COLO668 (cell line): ENCODE measurements around the gene AGR2.
"Not testable (repeated sequence)": the region's sequence is repeated elsewhere in the genome, so short reads cannot be mapped to it uniquely, and the experiment has no call there.

Experiments
- DNase-seq: peaks from one replicate; lab custom pipeline; 2025; ENCODE audit not compliant: unreplicated experiment; lab: John Stamatoyannopoulos, UW

Gene AGR2

DNA sequence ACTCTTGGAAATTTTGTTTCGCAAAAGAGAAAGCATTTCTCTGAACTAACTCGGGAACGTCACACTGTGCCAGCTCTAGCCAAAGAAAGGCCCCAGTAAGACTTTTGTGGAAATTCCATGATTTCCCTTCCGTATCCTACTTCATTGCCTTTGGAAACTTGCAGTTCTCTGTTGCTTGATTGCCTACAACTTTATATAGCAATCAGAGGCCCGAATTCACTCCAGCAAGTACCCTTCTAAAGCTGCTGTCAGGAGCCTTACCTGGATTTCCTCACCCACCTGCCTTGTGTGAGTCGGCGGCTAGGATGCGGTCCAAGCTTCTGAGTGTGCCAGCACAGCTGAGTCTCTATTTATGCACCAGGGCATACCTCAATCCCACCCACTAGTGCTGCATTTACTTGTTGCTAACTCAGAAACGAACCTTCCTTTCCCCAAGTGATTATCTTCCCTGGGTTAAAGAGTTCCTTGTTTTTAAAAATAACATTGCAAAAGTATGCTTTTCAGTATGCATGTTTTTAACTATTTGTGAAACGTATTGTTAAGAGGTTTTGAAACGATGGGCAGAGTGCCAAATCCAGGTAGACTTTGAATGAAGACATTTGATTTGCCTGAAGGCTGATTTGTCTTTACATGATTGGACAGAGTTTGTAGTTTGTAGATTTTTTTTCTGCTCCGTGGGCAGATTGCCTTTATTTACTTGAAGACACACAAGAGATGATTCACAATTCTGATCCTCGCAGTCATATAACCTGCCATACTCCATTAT lies at the start of gene AGR2:
AGR2 (minus strand) TSS at position 326 of the 766 bp plus-strand sequence. CDS start 3,203 bp downstream, outside the sequence.
- DNase-seq: peak; percentile 60

DNA sequence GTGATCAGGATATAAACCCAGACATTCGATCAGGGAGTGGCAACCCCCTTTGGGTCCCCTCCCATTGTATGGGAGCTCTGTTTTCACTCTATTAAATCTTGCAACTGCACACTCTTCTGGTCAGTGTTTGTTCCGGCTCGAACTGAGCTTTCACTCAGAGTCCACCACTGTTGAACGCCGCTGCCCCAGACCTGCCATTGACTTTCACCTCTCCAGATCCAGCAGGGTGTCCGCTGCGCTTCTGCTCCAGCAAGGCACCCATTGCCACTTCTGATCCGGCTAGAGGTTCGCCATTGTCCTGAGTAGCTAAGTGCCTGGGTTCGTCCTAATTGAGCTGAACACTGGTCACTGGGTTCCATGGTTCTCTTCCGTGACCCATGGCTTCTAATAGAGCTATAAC lies 48.4 kb upstream of the AGR2 start:
- not testable (repeated sequence) for DNase-seq

- no peak for DNase-seq
Measured at GRCh38 chr7:16851829-16852228, 47.0 kb upstream of the AGR2 start.

- DNase-seq: no peak
Measured at GRCh38 chr7:16850614-16851466, 46.0 kb upstream of the AGR2 start.

DNA sequence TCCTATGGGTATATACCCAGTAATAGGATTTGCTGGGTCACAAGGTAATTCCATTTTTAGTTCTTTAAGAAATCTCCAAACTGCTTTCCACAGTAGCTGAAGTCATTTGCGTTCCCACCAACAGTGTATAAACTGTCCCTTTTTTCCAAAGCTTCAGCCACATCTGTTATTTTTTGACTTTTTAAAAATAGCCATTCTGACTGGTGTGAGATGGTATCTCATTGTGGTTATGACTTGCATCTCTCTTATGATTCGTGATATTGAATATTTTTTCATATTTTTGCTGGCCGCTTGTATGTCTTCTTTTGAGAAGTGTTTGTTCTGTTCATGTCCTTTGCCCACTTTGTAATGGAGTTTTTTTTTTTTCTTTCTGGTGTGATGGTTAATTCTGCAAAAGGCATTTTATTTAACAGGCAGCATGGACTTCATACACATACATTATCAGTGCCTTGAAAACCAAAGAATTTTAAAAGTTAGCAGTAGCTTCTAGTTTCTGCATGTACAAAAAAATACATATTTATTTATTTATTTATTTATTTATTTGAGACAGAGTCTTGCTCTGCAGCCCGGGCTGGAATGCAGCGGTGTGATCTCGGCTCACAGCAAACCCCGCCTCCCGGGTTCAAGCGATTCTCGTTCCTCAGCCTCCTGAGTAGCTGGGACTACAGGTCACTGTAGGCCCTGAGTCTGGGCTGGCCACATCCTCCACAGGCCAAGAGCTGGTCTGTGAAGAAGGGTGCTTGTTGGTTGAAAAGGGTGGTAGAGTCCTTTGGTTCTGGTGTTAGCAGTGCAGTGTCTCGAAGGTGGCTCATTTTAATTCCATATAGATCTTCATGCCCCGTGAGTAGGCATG lies 44.7 kb upstream of the AGR2 start:
- DNase-seq: no peak

DNA sequence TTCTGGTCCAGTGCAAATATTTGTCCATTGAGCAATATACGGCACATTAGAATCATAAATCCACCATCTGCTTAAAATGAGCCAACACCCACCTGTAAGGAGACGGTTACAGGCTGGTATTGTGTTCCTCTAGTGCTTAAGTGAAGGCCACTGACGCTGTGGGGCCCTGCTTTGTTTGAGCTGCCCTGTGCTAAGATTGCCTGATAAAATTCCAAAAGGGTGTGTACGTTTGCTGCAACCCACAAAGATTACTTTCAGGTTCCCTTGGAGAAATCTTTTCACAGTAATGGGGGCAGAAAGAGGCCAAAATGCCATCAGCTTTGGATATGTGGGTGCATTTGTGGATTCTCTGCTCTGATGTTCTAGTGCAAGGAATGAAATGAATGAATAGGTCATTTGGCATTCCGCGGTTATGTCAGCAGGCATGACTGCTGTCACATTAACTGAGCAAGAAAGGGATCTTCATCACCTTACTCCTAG lies 42.6 kb upstream of the AGR2 start:
- DNase-seq: peak; percentile 70

DNA sequence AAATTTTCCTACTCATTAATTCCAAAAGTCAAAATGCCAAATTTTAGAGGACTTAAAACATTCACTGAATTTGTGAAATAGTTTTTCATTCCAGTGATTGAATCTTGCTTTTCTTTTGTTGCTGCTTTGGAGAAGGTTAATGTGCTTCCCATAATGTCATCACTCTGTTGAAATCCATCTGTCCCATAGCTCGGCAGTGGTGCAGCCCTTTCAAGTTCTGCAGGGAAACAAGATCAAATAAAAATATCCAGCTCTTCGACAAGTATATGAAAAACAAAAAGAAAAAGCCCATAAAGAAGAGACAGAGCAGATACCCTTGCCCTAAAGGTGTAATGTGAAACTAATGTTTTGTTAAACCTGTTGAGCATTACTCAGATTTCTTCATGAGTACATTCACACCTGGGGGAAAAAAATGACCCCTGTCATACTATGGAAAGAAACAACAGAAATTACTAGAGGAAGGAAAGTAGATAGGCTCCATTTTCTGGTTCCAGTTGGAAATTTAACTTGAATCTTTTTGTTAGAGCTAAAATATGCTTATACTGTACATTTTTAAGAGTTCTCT lies 41.9 kb upstream of the AGR2 start:
- no peak for DNase-seq

- no peak for DNase-seq
Measured at GRCh38 chr7:16845746-16846145, 40.9 kb upstream of the AGR2 start.

DNA sequence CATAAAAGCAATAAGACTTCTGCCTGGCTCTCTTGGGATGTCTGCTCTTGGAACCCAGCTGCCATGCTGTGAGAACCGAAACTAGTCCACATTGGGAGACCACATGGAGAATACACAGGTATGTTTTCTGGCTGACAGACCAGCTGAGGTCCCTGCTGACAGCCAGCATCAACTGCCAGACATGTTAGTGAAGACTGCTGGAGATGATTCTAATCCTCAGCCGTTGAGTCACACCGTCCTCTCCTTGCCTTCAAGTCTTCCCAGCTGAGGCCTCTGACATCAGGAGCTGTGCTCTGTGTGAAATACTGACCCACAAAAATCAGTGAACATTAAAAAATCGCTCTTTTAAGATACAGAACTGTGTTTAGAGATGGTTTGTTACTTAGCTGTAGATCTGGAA lies 36.9 kb upstream of the AGR2 start:
- DNase-seq: no peak

DNA sequence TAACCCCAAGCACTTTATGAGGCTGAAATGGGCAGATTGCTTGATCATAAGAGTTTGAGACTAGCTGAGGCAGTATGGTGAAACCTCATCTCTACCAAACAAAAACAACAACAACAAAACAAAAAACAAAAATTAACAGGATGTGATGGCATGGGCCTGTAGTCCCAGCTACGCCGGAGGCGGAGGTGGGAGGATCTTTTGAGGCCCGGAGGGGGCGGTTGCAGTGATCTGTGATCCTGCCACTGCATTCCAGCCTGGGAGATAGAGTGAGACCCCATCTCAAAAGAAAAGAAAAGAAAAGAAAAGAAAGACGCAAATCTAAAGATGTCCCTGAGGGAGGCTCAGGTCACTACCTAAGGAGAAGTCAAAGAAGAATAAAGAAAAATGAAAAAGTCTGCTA lies 35.3 kb upstream of the AGR2 start:
- DNase-seq: no peak

GRCh38 chr7:16839646-16840045 lies 34.8 kb upstream of the AGR2 start:
- no peak for DNase-seq

- DNase-seq: no peak
Measured at GRCh38 chr7:16838891-16839290, 34.1 kb upstream of the AGR2 start.

DNA sequence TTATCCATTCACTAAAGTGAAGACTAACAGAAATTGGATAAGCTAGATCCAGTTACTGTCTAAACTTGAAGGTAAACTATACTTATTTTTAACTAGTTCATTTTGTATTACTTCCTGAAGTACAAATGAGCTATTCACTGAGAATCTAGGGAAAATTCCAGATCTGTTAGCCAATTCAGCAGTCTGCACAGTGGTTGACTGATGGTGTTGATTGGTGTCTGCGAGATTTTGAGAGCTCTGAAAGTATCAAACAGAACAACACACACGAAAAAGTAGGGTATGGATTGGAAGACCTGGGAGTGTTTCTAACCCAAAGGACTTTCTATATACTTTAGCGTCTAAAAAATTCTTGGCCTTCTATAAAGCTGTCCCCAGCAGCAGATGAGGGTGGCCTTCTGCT lies 33.6 kb upstream of the AGR2 start:
- no peak for DNase-seq

DNA sequence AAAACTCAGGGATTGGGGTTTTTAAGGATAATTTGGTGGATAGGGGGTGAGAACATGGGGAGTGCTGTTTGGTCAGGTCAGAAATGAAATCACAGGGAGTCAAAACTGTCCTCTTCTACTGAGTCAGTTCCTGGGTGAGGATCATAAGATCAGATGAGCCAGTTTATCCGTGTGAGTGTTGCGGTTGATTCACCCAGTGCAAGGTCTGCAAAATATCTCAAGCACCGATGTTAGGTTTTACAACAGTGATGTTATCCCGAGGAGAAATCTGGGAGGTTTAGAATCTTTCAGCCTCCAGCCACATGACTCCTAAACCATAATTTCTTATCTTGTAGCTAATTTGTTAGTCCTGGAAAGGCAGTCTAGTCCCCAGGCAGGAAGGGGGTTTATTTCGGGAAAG lies 31.7 kb upstream of the AGR2 start:
- DNase-seq: no peak

DNA sequence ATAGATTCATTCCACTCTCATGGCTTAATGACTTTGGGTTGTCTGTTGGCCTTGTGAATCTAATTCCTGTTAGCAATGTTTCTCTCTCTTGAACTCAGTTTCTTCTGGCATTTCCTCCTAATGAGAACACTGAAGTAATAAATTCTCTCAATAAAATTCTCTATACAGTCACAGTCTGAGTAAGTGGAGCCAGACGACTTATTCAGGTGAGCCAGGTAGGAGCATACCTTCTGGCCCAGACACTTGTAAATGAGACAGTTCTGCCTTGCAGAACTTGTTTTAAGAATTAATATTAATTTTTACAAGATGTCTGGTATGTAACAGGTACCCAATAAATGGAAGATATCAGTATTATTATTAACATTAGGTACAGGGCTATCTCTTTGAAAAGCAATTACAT lies 28.6 kb upstream of the AGR2 start:
- DNase-seq: no peak

DNA sequence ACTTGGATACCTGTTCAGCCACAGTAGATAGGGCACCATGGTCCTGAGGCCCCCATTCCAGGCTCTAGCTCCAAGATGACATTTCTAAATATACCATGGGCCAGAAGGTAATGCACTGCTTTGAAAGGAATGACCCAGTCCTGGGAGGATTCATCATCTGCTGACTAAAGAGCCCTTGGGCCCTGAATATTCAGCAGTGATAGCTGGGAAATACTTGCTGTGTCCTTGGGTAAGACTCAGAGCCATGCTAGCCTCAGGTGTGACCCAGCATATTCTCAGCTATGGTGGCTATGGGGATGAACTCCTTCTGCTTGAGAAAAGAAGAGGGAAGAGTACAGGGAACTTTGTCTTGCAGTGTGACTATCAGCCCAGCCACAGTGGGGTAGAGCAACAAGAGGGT lies 21.3 kb upstream of the AGR2 start:
- DNase-seq: no peak

GRCh38 chr7:16822029-16822428 lies 17.2 kb upstream of the AGR2 start:
- DNase-seq: no peak

- DNase-seq: no peak
Measured at GRCh38 chr7:16818732-16819131, 13.9 kb upstream of the AGR2 start.

DNA sequence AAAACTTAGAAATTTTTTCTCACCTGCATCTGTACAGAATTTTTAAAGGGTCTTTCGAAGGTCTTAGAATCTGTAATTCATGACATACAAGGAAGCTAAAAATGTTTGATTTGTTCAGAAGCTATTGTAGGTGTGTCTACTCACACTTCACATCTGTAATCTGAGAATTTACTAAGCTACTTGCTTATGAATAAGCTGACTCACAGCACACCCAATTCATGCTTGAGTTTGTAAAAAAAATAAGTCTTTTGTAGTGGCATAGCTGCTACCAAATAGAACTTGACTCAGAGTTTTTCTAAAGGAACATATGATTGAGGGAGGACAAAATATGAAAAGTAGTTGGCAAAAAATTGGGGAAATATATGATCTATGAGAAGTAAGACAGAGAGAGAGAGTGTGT lies 12.7 kb upstream of the AGR2 start:
- no peak for DNase-seq

DNA sequence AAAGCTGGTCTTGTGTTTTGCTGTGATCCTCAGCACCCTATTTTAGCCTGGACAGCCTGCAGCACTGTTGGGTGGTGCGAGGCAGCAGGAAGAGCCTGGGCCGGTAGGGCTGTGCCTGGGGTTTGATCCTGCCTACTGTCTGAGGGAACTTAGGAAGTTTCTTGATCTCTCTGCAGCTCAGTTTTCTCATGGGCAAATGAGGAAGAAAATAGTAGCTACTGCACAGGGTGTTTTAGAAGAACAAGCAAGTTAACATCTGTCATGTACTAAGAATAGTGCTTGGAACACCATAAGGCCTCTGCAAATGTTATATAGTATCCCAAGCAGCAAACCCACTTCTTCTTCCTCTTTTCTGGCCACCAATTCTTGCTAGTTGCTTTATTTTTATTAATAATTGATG lies 12.0 kb upstream of the AGR2 start:
- no peak for DNase-seq

DNA sequence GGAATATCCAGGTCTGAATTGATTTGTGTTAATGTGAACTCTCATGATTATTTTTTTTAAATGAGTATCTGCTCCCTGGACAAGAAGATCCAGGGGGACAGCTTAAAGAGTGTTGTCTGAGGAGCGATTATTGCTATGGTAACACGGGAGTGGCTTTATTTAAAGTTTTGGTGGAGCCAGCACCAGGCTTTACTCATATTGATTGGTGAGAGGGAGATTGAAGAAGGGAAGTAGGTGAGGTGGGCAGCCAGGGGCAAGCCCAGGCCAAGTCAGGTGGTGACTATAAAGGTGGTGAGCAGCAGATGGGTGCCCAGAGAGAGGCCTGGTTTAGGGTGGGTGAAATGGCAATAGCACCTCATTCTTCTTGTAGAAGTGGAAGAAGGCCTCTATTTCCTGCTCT lies 10.2 kb upstream of the AGR2 start:
- DNase-seq: no peak
